HepG2 (cell line): Measurements from ENCODE around the gene AGBL3. TPM values are rescaled to one million over a fixed set of nuclear protein-coding genes. Genes with fewer than 3 reads are reported as not detected.

Source experiments
- AGO2 ChIP-seq: fragments of 200-400 bp; formaldehyde crosslinking; optimal IDR thresholded peaks from 2 replicates; pipeline ENCODE3; 2017; ENCODE audit warnings: mild to moderate bottlenecking, low read depth, low read length, moderate library complexity
- ATF7-NPFF ChIP-seq: sonication (generic); formaldehyde crosslinking; IDR thresholded peaks from 2 replicates; pipeline ENCODE4 v1.8.1; 2023; ENCODE audit warnings: mild to moderate bottlenecking, low read depth, missing genetic modification reagents, moderate library complexity
- GMEB1 ChIP-seq: sonication (generic); formaldehyde crosslinking; IDR thresholded peaks from 2 replicates; pipeline ENCODE4 v1.5.1; 2020; ENCODE audit warnings: missing genetic modification reagents, mild to moderate bottlenecking, borderline replicate concordance
- GPN1 ChIP-seq: sonication (generic); formaldehyde crosslinking; IDR thresholded peaks from 2 replicates; pipeline ENCODE4 v1.5.1; 2020; ENCODE audit warnings: missing genetic modification reagents, borderline replicate concordance
- HDAC6 ChIP-seq: fragments of 200-600 bp; sonication (generic); IDR thresholded peaks from 2 replicates; pipeline ENCODE4 v1.7.0; 2017; ENCODE audit warnings: mild to moderate bottlenecking, antibody characterized with exemption, low read length, low read depth
- HMG20B ChIP-seq: conservative IDR thresholded peaks from 2 replicates; pipeline ENCODE4 v1.6.1; 2016; ENCODE audit warnings: missing genetic modification reagents, missing compliant biosample characterization
- IRF9 ChIP-seq: sonication (generic); formaldehyde crosslinking; IDR thresholded peaks from 2 replicates; pipeline ENCODE4 v1.8.0; 2022; ENCODE audit warnings: missing genetic modification reagents, mild to moderate bottlenecking, borderline replicate concordance
- POLR2AphosphoS2 ChIP-seq: IDR thresholded peaks from 2 replicates; pipeline ENCODE4 v1.6.1; 2011; ENCODE audit warnings: low read depth, low read length, improper control_type of control experiment
- RBFOX2 ChIP-seq: fragments of 200-400 bp; formaldehyde crosslinking; IDR thresholded peaks from 2 replicates; pipeline ENCODE4 v1.6.1; 2017; ENCODE audit warnings: low read depth, mild to moderate bottlenecking, low read length
- RERE ChIP-seq: IDR thresholded peaks from 2 replicates; pipeline ENCODE4 v1.6.1; 2016; ENCODE audit warnings: low read depth, missing genetic modification reagents, missing compliant biosample characterization
- REXO4 ChIP-seq: sonication (generic); formaldehyde crosslinking; IDR thresholded peaks from 2 replicates; pipeline ENCODE4 v1.8.0; 2022; ENCODE audit warnings: missing genetic modification reagents, mild to moderate bottlenecking, borderline replicate concordance
- SMAD9 ChIP-seq: sonication (generic); formaldehyde crosslinking; IDR thresholded peaks from 2 replicates; pipeline ENCODE4 v1.5.1; 2020; ENCODE audit warnings: mild to moderate bottlenecking, missing genetic modification reagents
- XRCC5 ChIP-seq: fragments of 200-400 bp; formaldehyde crosslinking; optimal IDR thresholded peaks from 2 replicates; pipeline ENCODE3; 2017; ENCODE audit warnings: mild to moderate bottlenecking, low read length
- ZBTB42 ChIP-seq: sonication (generic); formaldehyde crosslinking; IDR thresholded peaks from 2 replicates; pipeline ENCODE4 v1.5.0; 2020; ENCODE audit warnings: mild to moderate bottlenecking, missing genetic modification reagents
- ZNF205 ChIP-seq: IDR thresholded peaks from 2 replicates; pipeline ENCODE4 v1.6.1; 2018; ENCODE audit warnings: missing biosample characterization, missing genetic modification reagents
- ZNF615 ChIP-seq: sonication (generic); formaldehyde crosslinking; IDR thresholded peaks from 2 replicates; pipeline ENCODE4 v1.5.0; 2020; ENCODE audit warnings: mild to moderate bottlenecking, missing genetic modification reagents, borderline replicate concordance
- polyA plus RNA-seq, 8 experiments: library from polyadenylated mRNA; depleted of rRNA in 3 of 8; stranded (reverse) in 7 of 8; unstranded in 1 of 8; fragments of >200 nt; fragmentation: Illumina TruSeq in 4 of 8; extraction: Trizol in 4 of 8; gene quantifications; 2 replicates each; pipeline versions ENCODE4 v1.2.1 to v1.2.3, GENCODE V29; 2011 to 2016; ENCODE audit warnings: low read depth in 4 of 8, missing spikeins in 1 of 8, mixed read lengths in 1 of 8; ENCODE audit not compliant: insufficient read depth in 1 of 8
- total RNA-seq, 5 experiments: library from RNA; depleted of rRNA; stranded (reverse); fragments of >200 nt; fragmentation: Illumina TruSeq; extraction: Trizol; gene quantifications; 2 replicates each; pipeline ENCODE4 v1.2.3, GENCODE V29; 2016; ENCODE audit warnings: low read depth in 1 of 5
- TF ChIP-seq, protein P1 (sequence below): sonication (generic); formaldehyde crosslinking; IDR thresholded peaks from 2 replicates; pipeline ENCODE4 v1.5.0; 2020; ENCODE audit warnings: mild to moderate bottlenecking, missing genetic modification reagents

AGBL3 gene
- total and polyA plus RNA-seq, 2 of the 13 experiments (the other 11 are each of a cell fraction or from before 2014, with no cell fraction given): 2.2 to 7.2 TPM

DNA sequence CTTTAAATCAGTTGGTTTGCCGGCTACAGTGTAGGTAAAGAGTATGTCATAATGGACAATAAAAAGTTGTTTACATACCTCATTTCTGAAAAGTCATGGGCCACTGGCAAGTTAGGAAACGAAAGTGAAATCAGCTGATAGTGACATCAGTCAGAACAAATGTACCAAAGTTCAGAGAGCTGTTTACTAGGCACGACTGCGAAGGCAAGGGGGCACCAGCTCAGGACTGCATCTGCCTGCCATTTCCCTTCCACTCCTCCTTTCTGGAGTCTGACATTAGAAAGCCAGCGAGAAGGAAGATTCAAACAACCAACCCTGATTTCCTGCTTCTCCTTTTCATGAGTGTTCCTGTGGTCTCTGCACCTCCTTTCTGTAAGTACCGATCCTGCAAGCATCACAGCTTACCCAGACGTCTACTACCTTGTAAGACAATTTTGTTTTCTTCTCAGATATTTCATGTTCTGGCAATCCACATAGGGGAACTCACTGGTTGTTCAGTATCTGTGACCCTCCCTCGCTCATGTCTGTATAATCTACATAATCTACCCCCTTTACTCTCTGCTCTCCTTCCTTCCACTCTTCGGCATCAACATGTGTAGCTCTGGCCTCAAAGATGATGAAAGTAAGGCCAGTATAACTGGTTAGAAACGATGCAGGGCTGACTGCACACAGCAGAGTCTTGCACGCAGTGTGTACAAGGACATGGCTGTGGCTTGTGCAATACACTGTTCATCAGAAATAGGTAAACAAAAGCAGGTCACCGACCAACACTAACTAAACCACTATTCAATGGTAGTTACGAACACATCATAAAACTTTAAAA, 161.8 kb downstream of the AGBL3 start, which contains the start of gene TMEM140 (continued):
- TF ChIP-seq HMG20B (CRISPR knock-in tag) (peak; percentile 17; the same call in 1 of the 2 replicates), GMEB1 (CRISPR knock-in tag) (peak; percentile 23; the same call in 1 of the 2 replicates), ZNF615 (CRISPR knock-in tag) (no peak), AGO2 (no peak), ZNF205 (peak; percentile 16; the same call in 1 of the 2 replicates), RERE (CRISPR knock-in tag) (0 out of 2 replicates have a peak, but pooled peaks have one; percentile 34), IRF9 (peak; percentile 82), ZBTB42 (CRISPR knock-in tag) (no peak), POLR2AphosphoS2 (no peak), REXO4 (no peak), SMAD9 (CRISPR knock-in tag) (no peak), RBFOX2 (peak; percentile 80), ATF7-NPFF (no peak), GPN1 (CRISPR knock-in tag) (no peak), HDAC6 (no peak), XRCC5 (no peak)
- TF ChIP-seq, protein P1, sequence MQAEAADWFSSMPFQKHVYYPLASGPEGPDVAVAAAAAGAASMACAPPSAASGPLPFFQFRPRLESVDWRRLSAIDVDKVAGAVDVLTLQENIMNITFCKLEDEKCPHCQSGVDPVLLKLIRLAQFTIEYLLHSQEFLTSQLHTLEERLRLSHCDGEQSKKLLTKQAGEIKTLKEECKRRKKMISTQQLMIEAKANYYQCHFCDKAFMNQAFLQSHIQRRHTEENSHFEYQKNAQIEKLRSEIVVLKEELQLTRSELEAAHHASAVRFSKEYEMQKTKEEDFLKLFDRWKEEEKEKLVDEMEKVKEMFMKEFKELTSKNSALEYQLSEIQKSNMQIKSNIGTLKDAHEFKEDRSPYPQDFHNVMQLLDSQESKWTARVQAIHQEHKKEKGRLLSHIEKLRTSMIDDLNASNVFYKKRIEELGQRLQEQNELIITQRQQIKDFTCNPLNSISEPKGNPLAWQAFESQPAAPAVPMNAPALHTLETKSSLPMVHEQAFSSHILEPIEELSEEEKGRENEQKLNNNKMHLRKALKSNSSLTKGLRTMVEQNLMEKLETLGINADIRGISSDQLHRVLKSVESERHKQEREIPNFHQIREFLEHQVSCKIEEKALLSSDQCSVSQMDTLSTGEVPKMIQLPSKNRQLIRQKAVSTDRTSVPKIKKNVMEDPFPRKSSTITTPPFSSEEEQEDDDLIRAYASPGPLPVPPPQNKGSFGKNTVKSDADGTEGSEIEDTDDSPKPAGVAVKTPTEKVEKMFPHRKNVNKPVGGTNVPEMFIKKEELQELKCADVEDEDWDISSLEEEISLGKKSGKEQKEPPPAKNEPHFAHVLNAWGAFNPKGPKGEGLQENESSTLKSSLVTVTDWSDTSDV (CRISPR knock-in tag): no peak
